ENCODE data around the gene LRRC53. TPM values are rescaled to one million over a fixed set of nuclear protein-coding genes. Genes with fewer than 3 reads are reported as not detected.

LRRC53 gene, protein sequence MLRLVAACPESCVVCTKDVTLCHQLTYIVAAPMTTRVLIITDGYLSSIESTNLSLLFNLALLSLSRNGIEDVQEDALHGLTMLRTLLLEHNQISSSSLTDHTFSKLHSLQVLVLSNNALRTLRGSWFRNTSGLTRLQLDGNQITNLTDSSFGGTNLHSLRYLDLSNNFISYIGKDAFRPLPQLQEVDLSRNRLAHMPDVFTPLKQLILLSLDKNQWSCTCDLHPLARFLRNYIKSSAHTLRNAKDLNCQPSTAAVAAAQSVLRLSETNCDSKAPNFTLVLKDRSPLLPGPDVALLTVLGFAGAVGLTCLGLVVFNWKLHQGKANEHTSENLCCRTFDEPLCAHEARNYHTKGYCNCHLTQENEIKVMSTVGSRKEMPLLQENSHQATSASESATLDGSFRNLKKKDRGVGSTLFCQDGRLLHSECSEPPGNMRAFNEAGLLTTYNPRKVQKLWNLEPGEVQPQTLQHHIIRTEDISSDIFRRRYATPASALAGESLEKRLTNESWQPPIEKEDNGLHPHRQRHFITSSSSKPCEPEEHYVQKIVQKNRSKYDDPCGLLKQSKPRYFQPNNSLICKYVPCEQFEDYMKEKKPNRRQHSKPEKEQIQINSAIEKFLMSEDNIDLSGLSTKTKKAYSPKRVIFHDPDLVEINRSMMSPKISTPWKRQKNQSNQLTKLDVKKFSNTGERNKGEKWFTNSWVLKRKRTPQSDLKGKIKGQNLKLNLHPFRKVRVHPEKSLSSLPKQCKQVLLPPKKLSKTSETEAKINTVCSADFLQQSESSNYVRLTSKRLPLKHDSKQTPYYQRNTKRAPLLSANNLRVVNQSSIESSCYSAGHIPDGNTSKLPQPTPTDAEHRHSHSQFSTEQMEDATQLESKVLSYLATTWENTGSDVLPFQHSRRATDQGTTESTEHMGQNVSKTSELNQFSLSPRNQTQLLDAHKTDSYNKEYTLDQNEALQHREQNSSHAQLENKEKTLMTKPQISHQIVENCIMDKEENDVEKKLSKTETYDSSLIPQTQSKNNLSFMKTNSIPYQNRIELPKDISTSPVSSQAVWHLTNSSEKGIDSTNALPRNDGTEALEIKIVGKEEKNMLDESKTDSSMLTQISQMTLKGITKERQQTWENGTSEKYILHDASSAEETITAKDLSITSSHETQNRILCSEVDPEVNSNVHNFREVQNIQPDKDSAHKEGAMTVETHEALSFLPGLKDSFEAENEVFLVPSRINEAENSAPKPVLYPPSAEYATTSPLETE
- total RNA-seq: not detected in 2 replicates

DNA sequence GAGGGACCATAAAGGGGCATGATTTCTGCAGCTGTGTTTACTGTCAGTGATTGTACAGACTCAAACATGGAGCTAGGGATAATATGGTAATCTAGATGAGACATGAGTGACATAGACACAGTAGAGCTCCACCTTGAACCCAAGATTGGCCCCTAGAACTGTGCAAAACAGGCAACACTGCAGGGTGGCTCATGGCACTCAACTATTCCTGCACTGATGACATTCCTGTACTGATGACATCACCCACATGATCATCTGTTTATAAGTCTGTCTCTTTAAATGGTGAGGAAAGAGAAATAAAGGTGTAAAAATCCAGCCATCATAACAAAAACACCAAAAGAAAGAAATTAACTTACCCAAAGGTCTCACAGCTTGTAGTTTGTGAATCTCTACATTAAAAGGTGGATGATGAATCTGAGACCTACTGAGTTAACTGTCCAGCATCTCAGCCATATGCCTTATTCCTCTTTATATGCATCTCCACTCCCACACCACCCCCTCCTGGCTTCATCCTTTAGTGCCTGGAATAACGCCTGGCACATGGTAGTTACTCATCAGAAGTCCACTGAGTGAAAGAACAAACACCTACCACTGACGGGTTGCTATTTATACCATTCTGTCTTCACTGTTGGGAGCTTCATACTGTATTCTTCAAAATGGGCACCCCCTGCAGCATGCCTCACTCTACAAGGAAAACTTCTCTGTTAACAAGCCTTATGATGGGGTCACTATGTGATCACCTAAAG, at the start of gene LRRC53:
LRRC53 (minus strand) TSS at position 442 of the 746 bp plus-strand sequence. CDS start 29,262 bp downstream, outside the sequence.
- intact Hi-C loops (cut with micrococcal nuclease): no loop called here

DNA sequence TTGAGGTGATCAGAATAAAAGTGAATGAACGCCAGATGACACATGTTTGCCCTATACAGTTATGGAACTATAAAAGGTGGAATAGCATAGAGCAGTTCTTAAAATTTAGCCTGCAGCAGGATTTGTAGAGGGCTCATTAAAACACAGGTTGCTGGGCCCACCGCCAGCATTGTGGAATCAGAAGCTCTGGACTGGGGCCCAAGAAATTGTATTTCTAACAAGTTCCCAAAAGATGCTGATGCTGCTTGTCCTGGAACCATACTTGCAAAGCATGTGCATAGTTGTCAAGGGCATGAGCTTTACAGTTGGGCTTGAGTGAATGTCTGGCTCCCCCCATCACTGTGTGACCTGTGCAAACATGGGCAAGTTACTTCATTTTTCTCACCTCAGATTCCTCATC, 37.5 kb upstream of the LRRC53 start:
- intact Hi-C loops (cut with micrococcal nuclease): no loop called here

DNA sequence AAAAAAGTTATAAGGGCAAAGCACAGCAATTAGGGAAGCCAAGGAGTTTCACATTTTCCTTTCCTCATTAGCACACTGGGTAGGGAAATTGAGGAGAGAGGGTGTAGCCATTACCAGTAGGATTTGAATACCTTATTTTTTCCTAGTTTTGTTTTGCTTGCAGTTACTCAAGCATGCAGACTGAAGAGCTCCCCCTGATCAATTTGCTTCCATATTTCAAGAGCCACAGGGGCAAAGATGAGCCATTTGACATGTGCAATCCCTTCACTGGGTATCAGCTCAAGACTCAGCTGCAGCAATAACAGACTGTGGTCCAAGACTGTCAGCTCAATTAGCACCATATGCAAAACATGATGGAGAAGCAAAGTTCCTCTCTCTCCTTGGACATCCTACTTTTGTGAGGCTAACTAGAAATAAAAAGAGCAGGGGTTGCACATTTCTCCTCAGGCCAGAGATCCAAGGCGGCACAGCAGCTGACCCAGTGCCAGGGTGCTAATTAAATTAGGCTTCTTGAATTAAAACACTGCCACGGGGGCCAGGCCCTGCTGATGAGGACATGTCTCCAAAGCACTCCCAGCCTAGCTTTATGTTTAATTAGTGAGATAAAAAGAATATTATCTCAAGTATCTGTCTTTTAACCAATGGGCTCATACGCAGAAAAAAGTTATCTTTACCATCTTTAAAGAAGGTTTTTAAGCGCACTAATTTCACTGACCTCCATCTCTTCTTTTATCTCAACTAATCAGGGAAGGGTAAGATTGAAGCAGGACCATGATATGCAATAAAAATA, 36.7 kb upstream of the LRRC53 start:
- intact Hi-C loops (cut with micrococcal nuclease): no loop called here

DNA sequence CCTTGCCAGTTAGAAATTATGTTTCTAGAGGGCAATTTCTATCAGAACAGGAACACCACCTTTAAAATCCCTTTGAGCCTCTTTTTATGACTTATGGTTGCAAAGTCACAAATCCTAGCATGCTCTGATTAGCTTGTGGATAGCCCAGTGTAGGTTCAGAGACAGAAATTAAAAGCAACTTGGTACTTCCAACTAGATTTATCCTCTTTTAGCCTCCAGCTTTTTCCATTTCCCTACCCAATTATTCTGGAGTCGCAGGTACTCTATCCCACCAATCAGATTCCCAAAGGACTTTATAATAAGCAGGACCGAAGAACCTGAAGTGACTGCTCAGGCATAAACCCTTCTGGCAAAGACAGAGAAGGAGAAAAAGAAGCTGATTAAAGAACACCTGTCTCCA, 33.4 kb upstream of the LRRC53 start:
- intact Hi-C loops (cut with micrococcal nuclease): no loop called here

DNA sequence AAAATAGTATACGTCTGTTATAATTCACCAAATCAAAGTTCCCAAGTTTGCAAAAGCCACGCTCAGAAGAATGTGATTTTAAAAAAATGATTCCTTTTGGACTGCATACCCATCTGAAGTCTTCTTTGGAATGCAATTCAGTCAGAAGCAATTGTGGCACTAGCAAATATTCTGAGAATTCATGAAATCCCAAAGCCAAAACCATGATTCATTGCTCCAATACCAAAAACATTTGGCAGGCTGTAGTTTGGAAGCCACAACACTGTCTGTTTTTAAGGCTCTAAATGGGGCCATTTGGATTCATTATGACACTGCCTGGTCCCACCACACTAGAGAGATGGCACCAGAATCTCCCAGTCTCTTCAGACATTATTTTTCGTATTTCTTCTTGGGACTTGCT, 21.8 kb upstream of the LRRC53 start:
- intact Hi-C loops (cut with micrococcal nuclease): no loop called here

DNA sequence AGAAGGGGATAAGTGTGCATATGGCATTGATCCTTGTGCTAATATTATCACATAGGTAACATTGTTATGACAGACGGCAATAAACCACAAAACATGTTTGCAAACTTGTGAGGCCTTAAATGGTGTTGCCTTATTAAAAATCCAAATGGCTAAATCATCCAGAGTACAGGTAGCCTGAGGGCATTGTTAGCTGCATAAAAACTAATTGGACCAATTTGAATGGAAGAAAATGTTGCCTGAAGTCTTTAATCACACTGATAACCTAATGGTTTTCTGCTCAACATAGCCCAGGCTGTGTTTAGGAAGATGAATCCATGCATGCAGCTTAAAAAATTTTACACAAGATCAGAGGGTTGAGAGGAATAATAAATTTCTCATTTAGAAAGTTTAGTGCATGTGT, 19.4 kb upstream of the LRRC53 start:
- intact Hi-C loops (cut with micrococcal nuclease): no loop called here

DNA sequence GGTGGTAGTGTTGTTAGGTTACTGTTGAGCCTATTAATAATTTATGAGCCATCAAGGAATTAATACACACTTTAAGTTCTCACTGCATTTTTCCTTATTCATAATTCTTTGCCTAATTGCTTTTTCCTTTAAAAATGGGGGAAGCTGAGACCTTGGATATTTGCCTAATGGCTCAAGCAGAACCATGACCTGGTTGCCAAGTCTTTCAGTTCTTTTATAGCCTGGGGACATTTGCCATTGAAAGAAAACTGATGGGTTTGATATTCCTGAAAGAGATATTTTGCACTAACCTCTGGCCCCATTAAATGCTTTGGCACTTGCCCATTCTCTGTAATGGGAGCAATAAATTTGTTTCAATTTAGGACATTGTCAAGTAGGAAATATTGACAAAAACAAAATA, 18.5 kb upstream of the LRRC53 start:
- intact Hi-C loops (cut with micrococcal nuclease): no loop called here

DNA sequence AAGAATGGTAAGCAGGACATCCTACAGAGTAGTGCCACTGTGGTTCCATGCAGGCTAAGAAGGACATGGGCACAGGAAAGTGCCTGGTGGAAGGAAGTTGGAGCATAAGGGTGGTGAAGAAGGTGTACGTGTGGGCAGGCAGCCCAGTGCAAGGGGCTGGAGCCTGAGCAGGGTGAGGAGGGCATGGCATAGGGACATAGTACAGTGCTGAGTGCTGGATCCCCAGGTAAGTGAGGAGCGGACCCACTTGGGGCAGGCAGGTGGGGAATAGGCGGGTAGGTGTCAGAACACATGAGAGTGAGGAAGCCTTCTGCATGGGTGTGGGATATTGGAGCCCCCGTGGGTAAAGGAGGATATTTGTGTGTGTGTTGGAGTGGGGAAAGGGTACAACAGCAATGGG, 15.7 kb upstream of the LRRC53 start:
- intact Hi-C loops (cut with micrococcal nuclease): no loop called here

DNA sequence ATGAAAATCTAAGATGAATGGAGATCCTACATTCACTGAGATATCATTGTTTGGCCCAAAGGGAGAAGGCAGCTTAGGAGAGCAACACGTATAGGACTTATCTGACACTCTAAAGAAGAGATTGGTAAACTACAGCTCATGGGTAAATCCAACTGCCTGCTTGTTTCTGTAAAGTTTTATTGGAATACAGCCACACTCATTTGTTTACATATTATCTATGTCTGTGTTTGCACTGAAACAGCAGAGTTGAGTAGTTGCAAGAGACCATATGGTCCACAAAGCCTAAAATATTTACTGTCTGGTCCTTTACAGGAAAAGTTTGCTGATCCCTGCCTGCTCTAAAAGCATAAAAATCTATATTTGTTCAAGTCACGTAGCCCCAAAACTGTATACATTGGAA, 14.3 kb upstream of the LRRC53 start:
- intact Hi-C loops (cut with micrococcal nuclease): no loop called here

DNA sequence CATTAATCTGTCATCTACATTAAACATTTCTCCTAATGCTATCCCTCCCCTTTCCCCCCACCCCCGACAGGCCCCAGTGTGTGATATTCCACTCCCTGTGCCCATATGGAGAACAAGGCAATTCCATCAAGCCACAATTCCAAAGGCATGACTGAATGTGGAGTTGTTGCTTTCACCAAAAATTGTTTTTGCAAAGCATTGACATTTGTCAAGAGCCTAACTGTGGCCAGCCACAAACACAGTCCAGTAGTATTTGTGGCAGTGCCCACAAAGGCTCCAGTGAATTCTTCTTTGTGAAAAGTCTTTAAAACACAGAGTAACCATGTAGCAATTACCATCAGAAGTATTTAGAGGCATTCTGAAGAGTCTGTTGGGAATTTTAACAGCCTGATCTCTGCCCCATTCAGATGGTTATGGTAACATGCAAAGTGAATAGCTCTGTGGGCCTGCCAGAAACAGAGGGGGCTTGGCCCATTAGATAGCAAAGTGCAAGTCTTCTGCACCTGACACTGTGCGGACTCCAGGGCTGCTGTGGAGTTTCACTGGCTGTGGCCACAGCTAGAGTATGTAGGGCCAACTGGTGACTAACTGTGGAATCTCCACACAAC, 11.6 kb upstream of the LRRC53 start:
- intact Hi-C loops (cut with micrococcal nuclease): no loop called here

DNA sequence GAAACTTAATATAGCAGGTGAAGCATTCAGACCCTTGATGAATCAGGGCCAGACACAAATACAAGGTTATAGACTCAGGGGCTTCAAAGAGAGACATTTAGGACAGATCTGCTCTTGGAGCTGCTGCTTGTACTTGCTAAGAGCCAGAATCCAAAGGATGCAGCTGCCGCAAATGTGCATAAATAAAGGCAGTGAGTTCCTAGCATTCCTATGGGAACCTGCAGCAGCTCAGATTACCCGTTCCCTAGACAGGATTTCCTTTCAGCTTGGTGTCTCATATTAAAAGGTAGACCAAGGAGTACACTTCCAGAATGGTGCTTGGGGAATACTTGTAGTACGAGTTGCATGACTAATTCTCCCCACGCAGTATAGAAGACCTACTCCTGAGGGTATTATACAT, 9.7 kb upstream of the LRRC53 start:
- intact Hi-C loops (cut with micrococcal nuclease): no loop called here

DNA sequence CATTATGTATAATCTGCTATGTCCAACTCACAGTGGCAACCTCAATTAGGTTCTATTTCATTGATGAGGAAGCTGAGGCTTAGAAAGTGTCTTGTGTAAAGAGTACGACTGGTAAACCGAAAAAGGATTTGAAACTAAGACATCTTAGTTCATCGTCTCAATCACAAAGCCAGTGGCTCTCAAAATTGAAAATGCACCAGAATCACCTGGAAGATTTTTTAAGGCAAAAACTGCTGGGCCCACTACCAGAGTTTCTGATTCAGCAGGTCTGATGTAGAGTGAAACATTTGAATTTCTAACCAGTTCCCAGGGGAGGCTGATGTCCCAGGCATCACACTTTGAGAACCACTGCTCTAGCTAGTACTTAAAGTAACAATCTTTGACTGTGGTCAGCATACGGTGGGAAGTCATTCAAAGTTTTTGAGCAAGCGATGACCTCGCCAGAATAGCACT, 5.2 kb upstream of the LRRC53 start:
- intact Hi-C loops (cut with micrococcal nuclease): no loop called here

DNA sequence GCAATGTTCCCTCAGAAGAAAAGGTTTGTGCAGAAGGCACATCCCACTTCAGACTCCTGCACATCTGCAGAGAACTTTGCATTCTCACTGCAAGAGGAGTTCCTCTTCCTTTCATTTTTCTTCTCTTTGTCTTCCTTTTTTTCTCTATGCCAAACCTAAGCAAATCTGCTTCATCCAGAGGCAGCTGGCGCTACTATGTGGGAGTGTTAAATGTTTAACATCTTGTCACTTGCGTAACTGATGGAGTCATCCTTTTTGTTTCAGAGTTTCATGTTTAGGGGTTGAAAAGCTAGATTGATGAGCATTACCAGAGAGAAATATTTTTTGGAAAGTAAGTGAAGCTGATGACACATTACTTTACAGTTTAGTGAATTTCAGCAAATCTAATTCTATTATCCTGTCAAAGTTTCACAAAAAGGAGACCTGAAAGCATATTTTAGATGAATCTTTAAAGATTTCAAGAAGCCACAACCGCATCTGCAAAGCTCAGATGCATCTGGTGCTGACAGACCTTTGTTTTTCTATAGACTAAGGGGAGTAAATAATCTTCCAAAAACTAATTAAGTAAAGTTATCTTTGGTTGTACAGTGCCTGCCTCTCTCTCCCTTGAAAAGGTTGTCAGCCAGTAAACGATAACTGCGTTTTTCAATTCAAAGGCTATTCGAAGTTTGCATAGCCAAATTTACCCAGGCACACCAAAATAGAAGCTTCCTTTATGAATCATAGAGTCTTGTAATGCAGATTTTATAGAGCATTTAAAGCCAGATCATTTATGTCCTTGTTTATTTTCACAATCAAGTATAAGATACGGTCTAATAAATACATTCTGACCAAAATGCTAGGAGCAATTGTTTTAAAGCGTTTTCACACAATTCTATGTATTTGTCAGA, 1.2 kb upstream of the LRRC53 start:
- intact Hi-C loops (cut with micrococcal nuclease): no loop called here

DNA sequence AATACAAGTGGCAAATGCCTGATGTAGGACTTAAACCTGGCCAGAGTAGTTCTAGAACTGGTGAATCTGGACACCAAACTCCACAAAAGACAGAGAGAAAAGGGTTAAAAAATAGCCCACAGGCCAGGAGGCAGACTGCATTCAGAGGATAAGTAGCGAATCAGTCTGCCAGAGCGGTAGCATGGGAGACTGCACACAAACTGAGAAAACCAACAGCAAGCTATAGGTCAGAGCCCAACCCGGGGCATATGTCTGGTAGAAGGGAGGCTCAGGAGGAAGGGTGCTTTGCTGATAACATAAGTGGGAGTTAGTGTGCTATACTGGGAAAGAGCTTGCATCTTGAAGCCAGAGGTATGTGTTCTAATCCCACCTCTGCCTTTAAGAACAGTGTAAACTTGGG, 4.0 kb downstream of the LRRC53 start:
- intact Hi-C loops (cut with micrococcal nuclease): no loop called here

DNA sequence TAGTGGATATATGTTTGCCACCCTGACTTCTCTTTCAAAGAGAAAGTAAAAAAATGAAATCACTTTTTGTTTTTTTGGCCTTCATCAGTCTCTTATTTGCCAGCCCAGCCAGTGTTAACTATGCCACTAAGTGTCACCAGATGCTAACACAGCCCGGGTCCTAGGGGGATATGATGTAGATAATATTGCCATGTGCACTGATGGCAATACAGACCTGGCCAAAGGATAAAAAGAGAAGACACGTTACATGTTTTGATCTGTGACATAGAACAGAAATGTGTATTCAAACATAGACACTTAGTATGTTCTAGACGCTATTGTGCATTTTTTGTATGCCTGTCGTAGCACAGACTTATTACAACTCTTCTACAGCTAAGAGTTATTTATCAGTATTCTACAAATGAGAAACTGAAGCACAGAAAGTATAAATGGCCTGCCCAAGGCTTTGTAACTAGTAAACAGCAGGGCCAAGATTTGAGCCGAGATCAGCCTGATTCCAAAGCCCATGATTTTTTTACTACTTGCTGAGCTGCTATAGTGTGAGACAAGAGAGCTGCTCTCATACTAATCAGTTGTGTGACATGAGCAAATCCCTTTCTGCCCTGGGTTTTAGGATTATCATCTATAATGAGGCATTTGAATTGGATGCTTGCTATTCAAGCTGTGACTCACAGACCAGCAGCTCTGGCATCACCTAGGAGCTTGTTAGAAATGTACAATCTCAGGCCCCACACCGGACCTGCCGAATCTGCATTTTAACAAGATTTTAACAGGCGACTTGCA, 6.3 kb downstream of the LRRC53 start:
- intact Hi-C loops (cut with micrococcal nuclease): no loop called here

DNA sequence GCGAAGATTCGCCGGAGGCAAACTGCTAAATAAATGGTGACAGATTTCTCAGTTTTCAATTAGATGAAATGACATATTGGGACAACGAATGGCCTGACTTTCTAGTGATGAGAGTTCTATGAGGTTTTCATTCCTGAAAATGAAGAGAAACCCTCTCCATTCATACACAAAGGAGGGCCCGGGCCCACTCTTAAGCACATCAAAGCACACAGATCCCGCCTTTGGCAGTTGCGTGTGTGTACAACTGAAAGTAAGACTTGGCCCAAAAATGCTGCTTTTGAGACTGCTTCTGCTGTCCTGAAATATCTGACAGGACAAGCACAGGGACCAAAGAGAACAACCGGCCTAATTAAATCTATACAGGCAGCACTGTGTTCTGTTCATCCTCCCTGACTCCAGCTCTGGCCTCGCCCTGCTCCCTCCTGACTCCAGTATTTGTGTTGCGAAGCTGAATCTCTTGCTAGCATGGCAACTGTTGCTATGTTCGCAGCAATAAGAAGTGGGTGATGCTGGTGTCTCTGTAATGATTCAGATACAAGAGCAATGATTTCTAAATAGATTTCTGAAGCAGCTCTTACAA, 7.4 kb downstream of the LRRC53 start:
- intact Hi-C loops (cut with micrococcal nuclease): no loop called here

DNA sequence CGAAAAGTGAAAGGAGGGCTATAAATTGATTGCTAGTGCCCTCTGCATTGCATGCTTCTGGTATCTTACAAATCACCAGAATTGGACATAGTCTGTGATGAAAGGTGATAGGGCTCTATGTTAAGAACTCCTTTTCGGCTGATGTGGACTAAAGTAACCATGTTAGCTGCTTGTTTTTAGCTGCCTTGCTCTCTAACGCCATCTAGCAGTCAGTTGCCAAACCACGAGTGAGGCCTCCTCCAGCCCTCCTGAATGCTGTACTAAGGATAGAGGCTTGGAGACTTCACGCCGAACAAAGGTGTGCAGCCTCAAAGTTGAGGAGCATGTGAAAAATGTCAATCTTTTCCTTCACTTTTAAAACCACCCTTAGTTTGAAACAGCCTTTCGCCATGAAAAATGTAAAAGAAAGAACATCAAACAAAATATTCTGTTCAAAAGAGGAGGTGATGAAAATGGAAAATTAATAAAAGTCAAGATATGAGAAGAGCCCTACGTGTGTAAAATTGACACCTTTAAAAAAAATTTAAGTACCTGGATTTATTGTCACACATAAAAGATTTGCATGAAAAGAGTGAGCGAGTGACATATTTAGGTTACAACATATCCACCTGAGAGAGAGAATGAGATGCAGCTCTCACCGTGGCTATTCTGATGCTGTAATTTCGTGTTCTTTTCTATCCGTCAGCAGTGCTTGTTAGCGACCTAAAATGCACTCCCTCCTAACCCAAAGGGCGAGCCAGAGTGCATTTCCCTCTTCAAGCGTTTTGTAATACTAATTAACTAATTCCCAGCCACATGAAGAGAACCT, 8.1 kb downstream of the LRRC53 start:
- intact Hi-C loops (cut with micrococcal nuclease): no loop called here
